Fibroblast of mammary gland (primary cell): ENCODE results near the gene STAT4.
A peak's percentile ranks its signal among the peaks of the same experiment; 100 is the strongest.

ENCODE experiments used
- DNase-seq: peaks from one replicate; pipeline ENCODE4 v3.0.0-alpha.2; 2010; ENCODE audit warnings: low read depth
- H3K4me3 ChIP-seq: 2 replicates; pipeline ENCODE4 v1.5.1; 2011; ENCODE audit warnings: low read depth, mild to moderate bottlenecking, low read length, moderate library complexity; ENCODE audit not compliant: control insufficient read depth
- TF ChIP-seq, protein P1 (sequence below): conservative IDR thresholded peaks from 2 replicates; pipeline ENCODE4 v1.5.1; 2011; ENCODE audit warnings: low read depth, low read length, inconsistent platforms; ENCODE audit not compliant: control insufficient read depth, insufficient read depth

Gene STAT4

DNA sequence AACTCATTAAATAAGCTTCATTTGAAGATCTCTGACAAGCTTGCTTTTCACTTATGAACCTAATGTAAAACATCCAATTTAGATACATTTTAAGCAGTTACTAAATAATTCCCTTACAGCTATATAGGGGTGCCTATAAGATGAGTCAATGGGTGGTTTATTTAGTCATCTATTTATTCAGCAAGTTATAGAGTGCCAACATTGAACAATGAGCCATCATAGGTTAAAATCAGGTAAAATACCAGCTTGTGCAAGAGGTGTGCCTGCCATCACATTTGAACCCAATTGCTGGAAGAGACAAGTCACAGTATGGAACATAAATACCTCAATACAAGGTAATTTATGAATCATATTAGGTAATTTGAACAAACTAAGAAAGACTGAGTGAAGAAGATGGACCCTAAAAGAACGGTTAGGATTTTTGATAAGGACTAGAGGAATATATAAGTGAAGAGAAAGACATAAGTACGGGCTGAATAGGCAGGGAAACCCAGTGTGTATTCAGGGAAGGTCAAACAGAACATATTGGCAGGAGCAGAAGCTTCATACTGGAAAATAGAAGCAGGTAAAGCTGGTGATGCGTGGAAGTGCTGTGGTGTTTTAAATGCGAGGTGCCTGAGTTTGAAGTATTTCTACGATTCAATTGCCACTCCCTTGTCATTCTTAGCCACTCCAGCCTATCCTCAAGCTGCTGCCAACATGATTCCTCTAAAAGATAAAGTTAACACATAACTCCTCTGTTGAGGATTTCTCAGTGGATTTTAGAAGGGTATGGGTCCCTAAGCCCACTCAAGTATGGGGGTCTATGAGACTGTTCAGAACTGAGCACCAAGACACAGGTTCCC is 18.9 kb upstream of the STAT4 start:
- no peak overlapping the region for H3K4me3 ChIP-seq

DNA sequence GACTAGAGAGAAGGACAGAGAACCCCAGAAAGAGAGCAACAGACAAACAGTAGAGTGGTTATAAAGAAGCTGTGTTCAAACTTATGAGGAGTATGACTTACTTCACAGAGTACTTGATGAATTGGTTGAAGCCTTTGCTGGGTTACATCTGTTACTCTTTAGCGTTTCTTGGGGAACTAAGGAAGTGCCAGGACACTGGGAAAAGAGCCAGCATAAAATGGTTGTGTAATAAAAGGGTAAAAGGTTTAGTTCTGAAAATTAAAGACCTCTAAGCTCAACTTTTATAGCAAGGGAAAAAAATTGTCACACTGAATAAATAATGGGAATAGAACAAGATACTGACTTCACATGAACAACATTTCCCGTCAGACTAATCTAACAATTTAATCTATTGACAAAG is 17.0 kb upstream of the STAT4 start:
- TF ChIP-seq, protein P1, sequence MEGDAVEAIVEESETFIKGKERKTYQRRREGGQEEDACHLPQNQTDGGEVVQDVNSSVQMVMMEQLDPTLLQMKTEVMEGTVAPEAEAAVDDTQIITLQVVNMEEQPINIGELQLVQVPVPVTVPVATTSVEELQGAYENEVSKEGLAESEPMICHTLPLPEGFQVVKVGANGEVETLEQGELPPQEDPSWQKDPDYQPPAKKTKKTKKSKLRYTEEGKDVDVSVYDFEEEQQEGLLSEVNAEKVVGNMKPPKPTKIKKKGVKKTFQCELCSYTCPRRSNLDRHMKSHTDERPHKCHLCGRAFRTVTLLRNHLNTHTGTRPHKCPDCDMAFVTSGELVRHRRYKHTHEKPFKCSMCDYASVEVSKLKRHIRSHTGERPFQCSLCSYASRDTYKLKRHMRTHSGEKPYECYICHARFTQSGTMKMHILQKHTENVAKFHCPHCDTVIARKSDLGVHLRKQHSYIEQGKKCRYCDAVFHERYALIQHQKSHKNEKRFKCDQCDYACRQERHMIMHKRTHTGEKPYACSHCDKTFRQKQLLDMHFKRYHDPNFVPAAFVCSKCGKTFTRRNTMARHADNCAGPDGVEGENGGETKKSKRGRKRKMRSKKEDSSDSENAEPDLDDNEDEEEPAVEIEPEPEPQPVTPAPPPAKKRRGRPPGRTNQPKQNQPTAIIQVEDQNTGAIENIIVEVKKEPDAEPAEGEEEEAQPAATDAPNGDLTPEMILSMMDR = no peak
- H3K4me3 ChIP-seq = no peak overlapping the region
- DNase-seq = peak; percentile 98

More for the DNA sequence above, 18.9 kb upstream of the STAT4 start:
- TF ChIP-seq, protein P1 = no peak
- DNase-seq = no peak

DNA sequence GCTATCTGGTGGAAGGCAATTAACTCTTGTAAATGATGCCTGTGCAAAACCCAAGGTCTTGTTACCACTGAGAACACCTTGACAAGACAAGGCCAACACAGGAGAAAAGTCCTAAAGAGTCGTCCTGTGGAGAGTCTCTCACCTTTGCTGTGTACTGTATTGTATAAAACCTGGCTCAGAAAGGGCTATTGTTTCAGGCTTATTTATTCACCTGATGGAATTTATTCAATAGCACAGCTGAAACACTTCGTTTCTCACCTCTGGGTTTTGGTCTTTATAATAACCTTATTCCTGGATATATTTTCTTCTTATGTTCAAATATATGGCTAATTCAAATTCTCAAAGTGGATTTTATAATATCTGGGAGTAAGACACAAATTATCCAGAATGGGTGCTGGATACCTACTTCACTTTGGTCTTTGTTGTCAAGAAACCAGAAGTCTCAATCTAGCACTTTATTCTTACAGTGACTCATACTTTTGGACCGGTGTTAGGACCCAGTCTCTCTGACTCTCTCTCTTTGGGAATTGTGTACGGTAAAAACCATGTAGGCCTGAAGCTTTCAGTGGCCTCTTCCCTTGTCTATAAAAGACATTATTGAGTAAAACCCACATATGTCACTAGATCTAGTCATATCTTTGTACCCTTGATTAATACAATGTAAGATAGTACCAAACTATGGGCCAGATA is 16.1 kb upstream of the STAT4 start:
- TF ChIP-seq, protein P1 = no peak
- DNase-seq = peak; percentile 52
- no peak overlapping the region for H3K4me3 ChIP-seq

DNA sequence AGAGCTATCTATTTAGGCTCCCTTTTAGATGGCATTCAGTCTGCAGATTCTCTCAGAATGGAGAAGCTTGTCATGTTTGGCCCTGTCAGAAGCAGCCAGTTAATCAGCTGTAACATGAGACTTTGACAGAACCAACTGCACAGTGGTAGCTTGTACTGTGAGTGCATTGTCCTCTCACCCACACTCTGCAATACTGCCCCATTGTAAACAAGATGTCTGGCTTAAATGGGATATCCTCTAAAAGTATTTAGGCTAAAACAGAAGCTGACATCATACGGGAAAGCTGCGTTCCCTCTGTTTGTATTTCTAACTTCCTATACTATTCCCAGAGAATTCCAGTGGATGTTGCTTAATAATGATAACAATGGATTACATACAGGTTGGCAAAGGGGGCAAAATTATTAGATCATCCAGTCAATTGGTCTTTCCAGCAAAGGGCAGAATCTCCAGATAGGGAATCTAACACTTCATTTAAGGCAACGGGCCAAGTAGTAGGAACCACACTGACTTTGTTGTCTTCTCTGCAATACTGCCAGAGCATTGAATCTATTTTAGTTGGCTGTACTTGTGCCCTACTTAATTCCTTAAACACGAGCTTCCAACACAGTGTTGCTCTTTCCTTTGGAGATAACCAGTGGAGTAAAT is 15.4 kb upstream of the STAT4 start:
- TF ChIP-seq, protein P1 = no peak
- peak; percentile 84 for DNase-seq
- no peak overlapping the region for H3K4me3 ChIP-seq

DNA sequence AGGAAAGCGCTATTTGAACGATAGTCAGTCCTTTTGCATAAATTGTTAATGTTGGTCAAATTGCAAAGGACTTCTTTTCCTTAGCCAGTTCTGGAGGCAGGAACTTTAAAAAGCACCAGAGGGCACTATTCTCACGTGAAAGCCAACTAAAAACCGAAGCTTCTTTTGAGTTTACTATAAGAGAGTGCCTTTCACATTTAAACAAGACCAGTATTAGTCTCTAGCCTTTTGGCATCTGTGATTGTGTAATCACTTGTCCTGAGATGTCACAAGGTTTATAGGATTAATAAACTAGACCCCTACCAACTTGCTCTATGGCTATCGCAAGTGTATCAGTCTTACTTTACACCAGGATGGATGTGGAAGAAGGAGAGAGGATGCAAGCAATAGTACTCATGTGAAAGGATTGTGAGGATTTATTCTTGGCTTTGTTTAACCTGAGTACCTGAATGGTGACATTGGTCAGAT is 14.4 kb upstream of the STAT4 start:
- TF ChIP-seq, protein P1 = peak; percentile 86
- H3K4me3 ChIP-seq = no peak overlapping the region
- peak; percentile 79 for DNase-seq

DNA sequence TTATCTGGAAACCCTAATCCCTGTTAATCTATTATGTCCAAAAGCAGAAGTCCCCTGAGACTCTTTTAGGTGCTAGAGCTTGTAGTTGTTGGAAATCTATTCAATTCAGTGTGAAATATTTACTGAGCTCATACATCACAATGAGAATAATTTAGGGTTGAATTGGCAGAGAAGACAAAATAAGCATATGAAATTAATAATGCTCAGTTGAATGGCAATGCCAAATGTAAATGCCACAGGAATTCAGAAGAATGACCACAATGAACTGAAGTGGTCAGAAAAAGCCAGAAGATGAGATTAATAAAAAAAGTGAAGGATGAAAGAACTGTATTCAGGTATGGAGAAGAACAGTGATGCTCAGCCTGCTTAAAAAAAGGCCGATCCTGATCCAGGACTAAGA is 8.0 kb upstream of the STAT4 start:
- H3K4me3 ChIP-seq = no peak overlapping the region
- DNase-seq = no peak
- TF ChIP-seq, protein P1 = no peak
